OCI-LY7 (cell line): ENCODE data around the gene MRPS27. TPM values are rescaled to one million over a fixed set of nuclear protein-coding genes. Genes with fewer than 3 reads are reported as not detected.

Experiments
- BruUV-seq: library from RNA; stranded (reverse); fragments of 400-500 nt; replicated peaks from 2 replicates; lab custom pipeline; 2021; lab: Mats Ljungman, UMichigan
- CTCF ChIA-PET: fragments of 300-600 bp; sonication (Branson Sonifier 250); formaldehyde crosslinking; loops from one replicate; lab custom pipeline; 2022; ENCODE audit warnings: antibody characterized with exemption; ENCODE audit not compliant: unreplicated experiment; lab: Charles Lee
- POLR2A ChIA-PET: fragments of 300-600 bp; sonication (Branson Sonifier 250); formaldehyde crosslinking; loops from one replicate; lab custom pipeline; 2022; ENCODE audit warnings: antibody characterized with exemption; lab: Charles Lee
- DNase-seq: peaks from one replicate; pipeline ENCODE4 v3.0.0-alpha.2; 2015; ENCODE audit warnings: low spot score
- H2AFZ ChIP-seq: fragments of 200-600 bp; sonication (generic), shearing (Covaris generic); 2 replicates; pipeline ENCODE4 v1.6.1; 2014; ENCODE audit warnings: mild to moderate bottlenecking, antibody characterized with exemption, low read length, moderate library complexity
- H3K27ac ChIP-seq: fragments of 200-600 bp; sonication (generic); 2 replicates; pipeline ENCODE4 v1.5.1; 2014; ENCODE audit warnings: mixed run types, low read depth, mild to moderate bottlenecking, moderate library complexity, low read length, inconsistent platforms; ENCODE audit not compliant: poor library complexity, severe bottlenecking
- H3K36me3 ChIP-seq: fragments of 200-600 bp; sonication (generic); 2 replicates; pipeline ENCODE4 v1.6.1; 2014; ENCODE audit warnings: mild to moderate bottlenecking, antibody characterized with exemption, low read length, moderate library complexity, mixed read lengths; ENCODE audit not compliant: insufficient read depth
- H3K4me1 ChIP-seq: fragments of 200-600 bp; sonication (generic); 2 replicates; pipeline ENCODE4 v1.5.1; 2014; ENCODE audit warnings: mild to moderate bottlenecking, low read length; ENCODE audit not compliant: insufficient read depth, poor library complexity, severe bottlenecking
- H3K4me2 ChIP-seq: fragments of 200-600 bp; sonication (generic); 2 replicates; pipeline ENCODE4 v1.6.1; 2014; ENCODE audit warnings: mild to moderate bottlenecking, low read length
- H3K4me3 ChIP-seq: fragments of 200-600 bp; sonication (generic); 2 replicates; pipeline ENCODE4 v1.5.1; 2014; ENCODE audit warnings: mild to moderate bottlenecking, low read depth, low read length; ENCODE audit not compliant: poor library complexity, severe bottlenecking
- H3K79me2 ChIP-seq: fragments of 200-600 bp; sonication (generic); 2 replicates; pipeline ENCODE4 v1.6.1; 2016; ENCODE audit warnings: low read depth, mild to moderate bottlenecking, low read length, moderate library complexity, mixed read lengths; ENCODE audit not compliant: insufficient read depth
- H3K9me2 ChIP-seq: fragments of 200-600 bp; sonication (generic); 2 replicates; pipeline ENCODE4 v1.6.1; 2016; ENCODE audit warnings: mild to moderate bottlenecking, low read length, mixed read lengths; ENCODE audit not compliant: insufficient read depth
- H3K9me3 ChIP-seq: fragments of 200-600 bp; sonication (generic); 2 replicates; pipeline ENCODE4 v1.6.1; 2014; ENCODE audit warnings: mild to moderate bottlenecking, mixed run types, low read length, mixed read lengths
- H4K20me1 ChIP-seq: fragments of 200-600 bp; sonication (generic); 2 replicates; pipeline ENCODE4 v1.6.1; 2014; ENCODE audit warnings: mild to moderate bottlenecking, antibody characterized with exemption, low read length, moderate library complexity, mixed read lengths; ENCODE audit not compliant: insufficient read depth
- CTCF ChIP-seq: fragments of 200-600 bp; sonication (generic); conservative IDR thresholded peaks from 2 replicates; pipeline ENCODE4 v1.5.1; 2014; ENCODE audit warnings: mild to moderate bottlenecking, antibody characterized with exemption, low read length, moderate library complexity, mixed read lengths
- EZH2phosphoT487 ChIP-seq: fragments of 200-600 bp; sonication (generic); IDR thresholded peaks from 2 replicates; pipeline ENCODE4 v1.6.1; 2018; ENCODE audit warnings: low read depth, borderline replicate concordance, mild to moderate bottlenecking, mixed run types, antibody characterized with exemption, low read length, moderate library complexity, mixed read lengths
- intact Hi-C: fragments of 100-400 bp; cut with micrococcal nuclease; formaldehyde crosslinking; loops from one replicate; pipeline ENCODE4 v1.10.0; 2022; ENCODE audit not compliant: unreplicated experiment
- total RNA-seq, 2 experiments: library from RNA; depleted of rRNA in 1 of 2; stranded (reverse); fragments of >200 nt in 1 of 2; shearing (Covaris generic) in 1 of 2; gene quantifications; 2 replicates each; pipeline ENCODE4 v1.2.3, GENCODE V29; 2014 to 2022

MRPS27 gene
- total RNA-seq, 2 experiments from 2014 or later, result 62.6 to 70.9 TPM

- Histone ChIP-seq H4K20me1 (no peaks in the 10 kb centered on the region), H2AFZ (no peak overlapping the region), H3K9me3 (no peaks in the 10 kb centered on the region), H3K36me3 (peaks cover 97% of the 10 kb centered on the region), H3K4me2 (no peak overlapping the region), H3K27ac (no peak overlapping the region), H3K4me1 (peaks cover under 1% of the 10 kb centered on the region), H3K4me3 (no peak overlapping the region), H3K9me2 (no peaks in the 10 kb centered on the region), H3K79me2 (no peaks in the 10 kb centered on the region)
- CTCF ChIA-PET, result no interaction called here
- no TSS peak for BruUV-seq
- TF ChIP-seq CTCF (no peak), EZH2phosphoT487 (no peak)
- intact Hi-C loops, result no loop called here
- POLR2A ChIA-PET, result interaction anchor here (0.5 kb wide), 1 partner anchor 319 kb away, joined by 3 read pairs; no protein-coding TSS in a partner anchor
- no peak for DNase-seq
Observed at GRCh38 chr5:72226950-72227349, 93.1 kb downstream of the MRPS27 start.

GRCh38 chr5:72225741-72226140 is 94.3 kb downstream of the MRPS27 start:
- no peak for DNase-seq
- H3K9me3 ChIP-seq, result no peaks in the 10 kb centered on the region
- no peak overlapping the region for H2AFZ ChIP-seq
- H3K27ac ChIP-seq, result no peak overlapping the region
- no peaks in the 10 kb centered on the region for H4K20me1 ChIP-seq
- TF ChIP-seq EZH2phosphoT487, result no peak
- TF ChIP-seq CTCF, result no peak
- CTCF ChIA-PET, result no interaction called here
- BruUV-seq, result no TSS peak
- peaks cover 97% of the 10 kb centered on the region for H3K36me3 ChIP-seq
- no peak overlapping the region for H3K4me2 ChIP-seq
- POLR2A ChIA-PET, result no interaction called here
- no peaks in the 10 kb centered on the region for H3K9me2 ChIP-seq
- intact Hi-C loops, result no loop called here
- no peaks in the 10 kb centered on the region for H3K4me1 ChIP-seq
- H3K79me2 ChIP-seq, result no peaks in the 10 kb centered on the region
- H3K4me3 ChIP-seq, result no peak overlapping the region

- Histone ChIP-seq H3K36me3 (peaks cover 99% of the 10 kb centered on the region), H3K9me3 (no peaks in the 10 kb centered on the region), H3K4me1 (no peaks in the 10 kb centered on the region), H3K9me2 (no peaks in the 10 kb centered on the region), H3K4me2 (no peak overlapping the region), H3K27ac (no peak overlapping the region), H2AFZ (no peak overlapping the region), H4K20me1 (no peaks in the 10 kb centered on the region), H3K4me3 (no peak overlapping the region), H3K79me2 (no peaks in the 10 kb centered on the region)
- CTCF ChIA-PET, result no interaction called here
- POLR2A ChIA-PET, result no interaction called here
- no peak for DNase-seq
- intact Hi-C loops, result no loop called here
- TF ChIP-seq CTCF (no peak), EZH2phosphoT487 (no peak)
- BruUV-seq, result no TSS peak
Observed at GRCh38 chr5:72224946-72225463, 95.0 kb downstream of the MRPS27 start.
